Hepatic stellate cell (primary cell): ENCODE results near the gene CNNM3.

ENCODE experiments used
- DNase-seq: peaks from one replicate; pipeline ENCODE4 v3.0.0; 2011; ENCODE audit warnings: low spot score

Gene CNNM3

GRCh38 chr2:96864343-96865091 lies 48.4 kb downstream of the CNNM3 start:
- no peak for DNase-seq

- no peak for DNase-seq
Observed at GRCh38 chr2:96865654-96866053, 49.6 kb downstream of the CNNM3 start.

- DNase-seq = no peak
Observed at GRCh38 chr2:96866149-96866548, 50.1 kb downstream of the CNNM3 start.

DNA sequence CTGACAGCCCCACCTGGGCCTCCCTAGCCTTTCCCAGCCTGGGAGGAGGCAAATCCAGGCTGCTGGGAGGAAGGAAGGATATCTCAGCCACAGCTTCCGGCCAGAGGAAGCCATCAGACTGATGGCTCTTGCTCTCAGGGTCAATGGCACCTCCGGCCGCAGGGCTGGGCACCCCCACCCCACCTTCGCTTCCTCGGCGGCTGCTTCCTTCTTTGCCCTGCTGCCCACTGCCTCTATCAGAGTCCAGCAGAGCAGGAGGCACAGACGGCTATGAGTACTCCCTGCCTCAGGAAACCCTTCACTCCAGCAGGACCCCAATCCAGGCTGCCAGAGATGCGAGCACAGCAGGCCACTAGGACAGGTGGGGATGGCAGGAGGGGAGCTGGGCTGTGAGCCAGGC lies 50.5 kb downstream of the CNNM3 start:
- DNase-seq = no peak

DNA sequence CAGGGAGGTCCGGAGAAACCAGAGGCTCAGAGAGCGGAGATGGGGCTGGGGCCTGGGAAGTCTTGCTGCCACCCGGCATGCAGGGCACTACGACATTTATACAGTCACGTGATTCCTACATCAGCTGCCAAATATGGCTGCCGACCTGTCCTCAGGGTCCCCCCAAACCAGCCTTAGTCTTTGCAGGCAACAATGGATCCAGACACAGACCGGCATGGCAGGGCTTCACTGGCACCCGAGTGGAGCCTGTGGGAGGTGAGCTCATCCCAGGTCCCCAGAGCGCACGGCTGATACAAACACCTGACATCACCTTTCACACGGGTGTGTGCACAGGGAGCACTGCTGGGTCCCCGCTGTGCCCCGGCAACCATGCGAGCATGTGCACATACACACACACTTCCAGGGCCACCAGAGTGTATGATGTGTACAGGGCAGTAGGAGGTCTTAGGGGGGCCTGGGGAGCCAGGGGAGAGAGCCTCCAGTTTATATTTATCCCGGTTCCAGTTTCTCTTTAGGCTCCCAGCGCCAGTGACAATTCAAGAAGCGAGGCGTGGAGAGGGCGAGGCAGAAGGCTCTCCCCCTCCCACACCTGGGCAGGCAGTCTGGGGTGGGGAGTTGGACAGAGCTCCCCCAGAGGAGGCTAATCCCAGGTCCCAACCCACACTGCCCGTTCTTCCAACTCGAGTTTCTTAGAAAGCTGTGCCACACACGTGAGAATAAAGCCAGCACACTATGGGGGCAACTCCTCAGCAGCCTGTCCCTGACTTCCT lies 51.1 kb downstream of the CNNM3 start:
- DNase-seq = no peak

DNA sequence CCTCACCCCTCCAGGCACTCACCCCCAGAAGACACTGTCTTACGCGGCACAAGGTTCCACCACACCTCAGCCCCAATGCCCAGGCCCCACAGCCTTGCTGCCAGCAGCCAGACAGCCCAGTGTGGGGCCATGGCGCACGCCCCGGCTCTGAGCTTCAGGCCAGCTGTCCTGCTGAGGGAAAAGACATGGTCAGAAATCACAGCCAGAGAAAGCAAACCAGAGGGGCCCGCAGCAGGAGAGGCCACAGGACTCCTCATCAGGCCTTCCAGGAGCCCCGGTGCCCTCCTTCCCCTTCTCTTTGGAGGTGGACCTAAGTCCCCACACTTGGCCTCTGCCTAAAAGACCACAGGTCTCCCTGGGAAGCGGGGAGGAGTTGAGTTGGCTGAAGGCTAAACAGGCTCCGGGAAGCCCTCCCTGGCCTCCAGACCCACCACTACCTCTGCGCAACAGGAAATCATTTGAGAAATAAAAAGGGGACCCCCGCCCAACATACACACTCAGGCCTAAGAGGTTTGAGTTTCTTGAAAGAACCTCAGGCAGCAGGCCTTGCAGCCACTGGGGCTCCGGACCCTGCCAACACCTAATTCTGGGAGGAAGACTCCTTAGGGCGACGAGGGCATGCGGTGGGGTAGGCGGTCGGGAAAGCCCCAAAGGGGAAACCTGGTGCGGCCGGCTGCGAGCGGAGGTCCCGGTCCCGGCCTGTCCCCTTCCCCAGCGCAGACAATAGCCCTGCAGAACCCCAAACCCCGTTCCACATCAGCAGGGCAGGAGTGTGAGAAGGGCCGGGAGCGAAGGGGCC lies 51.9 kb downstream of the CNNM3 start:
- DNase-seq = no peak

DNA sequence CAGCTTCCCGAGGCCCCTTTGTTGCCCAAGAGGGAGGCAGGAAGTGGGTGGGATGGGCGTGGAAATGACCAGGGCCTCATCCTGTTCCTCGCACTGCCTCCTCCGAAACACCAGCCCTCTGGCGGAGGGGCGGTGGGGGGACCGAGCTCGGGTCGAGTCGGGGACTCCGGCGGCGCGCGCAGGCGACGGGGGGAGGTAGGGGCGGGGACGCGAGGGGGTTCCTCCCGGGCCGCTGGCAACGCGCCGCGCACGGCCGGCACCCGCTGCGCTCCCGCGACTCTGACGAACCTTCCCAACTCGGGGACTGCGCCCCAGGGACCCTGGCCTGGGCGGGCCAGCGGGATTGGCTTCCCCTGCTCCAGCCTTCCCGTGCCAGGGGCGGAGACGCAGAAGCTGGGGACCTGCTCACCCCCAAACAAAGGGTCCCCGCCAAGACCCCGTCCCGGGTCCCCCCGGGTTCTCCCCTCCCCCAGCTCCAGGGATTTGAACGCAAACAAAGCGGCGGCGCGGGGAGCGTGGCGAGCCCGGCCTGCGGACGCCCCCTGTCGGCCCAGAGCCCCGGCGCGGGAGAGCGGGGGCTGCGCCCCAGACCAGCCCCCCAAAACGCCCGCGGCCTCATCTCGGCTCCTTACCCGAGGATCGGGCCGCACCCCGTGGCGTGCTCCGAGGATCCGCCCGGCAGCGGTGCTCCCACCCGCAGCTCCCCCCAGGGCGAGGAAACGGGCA lies 52.6 kb downstream of the CNNM3 start:
- peak; percentile 97 for DNase-seq

- DNase-seq = peak; percentile 89
Observed at GRCh38 chr2:96869281-96869821, 53.3 kb downstream of the CNNM3 start.

DNA sequence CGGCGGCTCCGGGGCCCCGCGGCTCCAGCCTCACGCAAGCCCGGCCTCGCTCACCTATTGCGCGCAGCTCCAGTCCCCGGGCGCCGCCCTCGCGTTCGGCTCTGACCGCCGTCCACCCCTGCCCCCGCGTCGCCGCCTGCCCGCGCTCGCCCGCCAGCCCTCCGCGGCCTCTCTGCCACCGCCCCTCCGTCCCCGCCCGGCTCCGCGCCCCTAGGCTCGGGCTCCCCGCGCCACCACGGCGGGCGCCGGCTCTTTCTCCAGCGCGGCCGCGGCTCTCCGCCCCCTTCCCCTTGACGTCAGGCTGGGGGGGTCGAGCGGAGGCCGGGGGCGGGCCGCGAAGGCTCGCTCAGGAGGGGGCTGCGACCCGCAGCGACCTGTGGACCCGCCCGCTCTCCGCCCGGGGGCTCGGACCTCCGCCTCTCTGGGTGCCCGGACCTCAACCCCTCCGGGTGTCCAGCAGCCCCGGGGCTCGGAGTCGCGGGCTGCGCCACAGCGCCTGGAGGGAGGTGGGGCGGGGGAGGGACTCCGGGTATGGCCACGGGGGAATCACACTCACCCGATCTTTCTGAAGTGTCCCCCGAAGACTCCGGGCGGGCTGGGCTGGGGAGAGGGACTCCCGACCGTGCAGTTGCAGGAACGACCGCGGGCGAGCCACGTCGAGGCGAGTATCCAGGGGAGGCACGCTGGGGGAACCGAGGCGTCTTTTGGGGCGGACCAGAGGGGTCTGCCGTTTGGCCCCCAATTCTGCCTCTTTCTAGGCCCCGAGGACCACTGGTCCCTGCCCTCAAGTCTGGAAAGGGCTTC lies 54.0 kb downstream of the CNNM3 start, which contains the start of gene SEMA4C:
SEMA4C (minus strand) TSS at position 259 of the 804 bp plus-strand sequence. CDS start 2,194 bp downstream, outside the sequence.
- DNase-seq = peak; percentile 63

- no peak for DNase-seq
Observed at GRCh38 chr2:96870626-96871255, 54.7 kb downstream of the CNNM3 start.

GRCh38 chr2:96872591-96873349 lies 56.7 kb downstream of the CNNM3 start:
- DNase-seq = no peak

- DNase-seq = no peak
Observed at GRCh38 chr2:96873651-96874096, 57.6 kb downstream of the CNNM3 start.

DNA sequence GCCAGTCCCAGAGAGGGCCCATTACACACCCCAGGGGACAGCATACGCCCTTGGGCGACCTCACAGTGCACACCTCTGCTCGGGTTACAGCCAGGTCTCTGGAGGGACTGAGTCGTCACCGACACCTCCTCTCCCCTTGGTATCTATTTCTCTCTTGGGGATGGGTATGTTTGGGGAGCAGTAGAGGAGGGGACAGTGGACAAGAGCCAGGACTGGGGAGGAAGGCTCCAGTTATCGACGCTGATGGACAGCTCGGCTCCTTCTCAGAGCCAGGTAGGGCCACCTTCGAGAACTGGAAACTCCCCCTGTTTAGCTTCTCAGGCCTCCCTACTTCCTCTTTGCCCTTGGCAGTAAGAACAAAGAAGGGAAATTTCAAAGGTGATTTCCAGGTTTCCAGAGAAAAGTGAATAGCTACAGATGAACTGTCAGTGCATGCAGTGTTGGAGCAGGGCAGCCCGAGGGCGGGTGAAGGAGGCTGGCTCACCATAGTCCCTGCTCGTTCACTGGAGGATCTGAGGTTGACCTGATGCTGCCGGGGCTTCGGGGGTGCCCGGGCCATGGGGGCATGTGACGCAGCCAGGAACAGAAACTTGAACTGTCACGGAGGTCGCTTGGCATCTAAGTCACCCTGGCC lies 58.2 kb downstream of the CNNM3 start:
- DNase-seq = no peak

DNA sequence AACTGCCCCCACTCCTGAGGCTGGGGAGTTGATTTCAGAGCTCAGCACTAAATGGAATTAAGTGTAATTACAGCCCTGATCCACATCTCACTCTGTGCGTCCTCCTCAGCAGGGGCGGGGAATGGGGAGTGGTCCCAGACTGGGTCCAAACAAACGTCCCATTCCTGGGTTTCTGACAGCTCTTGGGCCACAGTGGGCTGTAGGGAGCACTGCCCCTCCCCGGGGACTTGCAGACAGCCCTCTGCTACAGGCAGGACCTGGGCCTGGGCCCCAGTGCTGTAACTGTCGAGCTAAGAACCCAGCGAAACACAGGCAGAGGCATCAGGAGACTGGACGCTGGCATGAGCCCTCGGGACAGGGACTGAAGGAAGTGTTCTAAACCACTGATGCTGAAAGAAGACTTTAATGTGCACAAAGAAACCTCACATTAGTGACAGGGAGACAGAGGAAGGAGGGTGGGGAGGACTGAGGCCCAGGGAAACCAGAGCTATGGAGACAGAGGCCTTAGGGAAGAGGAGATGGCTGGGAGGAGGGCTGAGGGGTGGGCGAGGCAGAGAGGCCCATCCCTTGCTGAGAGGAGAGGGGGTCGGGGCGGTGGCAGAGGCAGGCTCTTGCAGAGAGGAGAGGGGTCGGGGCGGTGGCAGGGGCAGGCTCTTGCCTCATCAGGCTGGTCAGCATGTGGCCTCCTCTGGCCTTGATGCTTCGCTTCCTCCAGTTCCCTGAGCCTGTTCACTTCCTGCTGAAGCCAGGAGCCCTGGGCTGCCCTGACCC lies 59.6 kb downstream of the CNNM3 start:
- no peak for DNase-seq

DNA sequence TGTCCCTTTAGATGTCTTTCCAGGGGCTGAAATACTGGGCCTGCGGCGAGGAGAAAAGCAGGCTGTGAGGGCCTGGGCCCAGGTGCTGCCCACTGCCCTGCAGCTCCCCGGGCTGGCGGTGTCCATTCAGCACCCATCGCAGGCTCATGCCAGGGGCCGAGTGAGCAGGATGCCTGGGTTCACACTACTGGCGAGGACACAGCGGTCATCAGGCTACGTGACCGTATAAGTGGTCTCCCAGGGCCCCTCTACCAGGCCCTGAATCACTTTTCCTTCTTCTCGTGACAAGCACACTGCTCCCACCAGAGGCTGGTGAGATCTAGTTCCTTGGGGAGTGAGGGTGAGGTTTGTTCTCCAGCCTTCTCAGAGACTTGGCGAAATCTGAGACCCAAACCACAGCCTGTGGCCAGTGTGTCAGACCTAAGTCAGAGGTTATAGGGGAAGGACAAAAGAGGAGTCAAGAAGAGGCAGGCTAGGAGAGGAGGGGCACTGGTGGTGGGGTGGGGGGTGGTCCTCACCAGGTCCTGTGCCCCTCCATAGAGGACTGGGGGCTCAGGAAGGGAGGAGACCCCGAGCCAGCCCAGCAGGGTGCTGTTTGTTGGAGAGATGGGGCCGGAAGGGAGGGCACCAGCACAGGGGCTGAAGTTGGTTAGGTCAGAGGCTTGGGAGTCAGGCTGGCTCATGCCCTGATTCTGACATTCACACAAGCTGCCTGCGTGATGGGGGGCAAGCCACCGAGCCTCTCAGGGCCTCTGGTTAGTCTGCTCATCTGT lies 60.4 kb downstream of the CNNM3 start:
- DNase-seq = no peak

GRCh38 chr2:96877042-96877451 lies 61.0 kb downstream of the CNNM3 start:
- no peak for DNase-seq

DNA sequence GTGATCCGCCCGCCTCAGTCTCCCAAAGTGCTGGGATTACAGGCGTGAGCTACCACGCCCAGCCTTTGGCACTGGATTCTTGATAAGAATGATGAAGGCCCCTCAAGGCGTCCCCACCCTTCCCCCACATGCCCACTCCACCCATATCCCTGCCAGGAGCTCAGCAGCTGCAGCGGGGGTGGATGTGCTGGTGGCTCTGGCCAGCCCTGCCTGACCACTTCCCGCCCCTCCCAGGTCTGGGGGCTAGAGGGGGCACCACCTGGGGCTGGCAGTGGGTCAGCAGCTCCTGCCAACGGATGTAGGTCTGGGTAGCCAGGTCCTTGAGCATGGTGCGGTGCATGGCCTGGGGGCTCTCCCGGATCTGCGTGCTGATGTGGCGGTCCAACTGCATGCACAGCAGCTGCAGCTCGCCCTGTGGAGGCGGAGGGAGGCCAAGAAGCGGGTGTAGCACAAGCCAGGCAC lies 61.6 kb downstream of the CNNM3 start:
- DNase-seq = no peak
